HepG2 (cell line): ENCODE data around the gene LSM11. TPM values are rescaled to one million over a fixed set of nuclear protein-coding genes. Genes with fewer than 3 reads are reported as not detected.

Experiments used
- ARID5B ChIP-seq: IDR thresholded peaks from 2 replicates; pipeline ENCODE4 v1.4.0; 2020; ENCODE audit warnings: mild to moderate bottlenecking, missing genetic modification reagents
- ARNT2 ChIP-seq: sonication (generic); formaldehyde crosslinking; IDR thresholded peaks from 2 replicates; pipeline ENCODE4 v1.8.0; 2022; ENCODE audit warnings: mild to moderate bottlenecking, low read depth, missing genetic modification reagents, moderate library complexity
- ATF7-NPFF ChIP-seq: sonication (generic); formaldehyde crosslinking; IDR thresholded peaks from 2 replicates; pipeline ENCODE4 v1.8.1; 2023; ENCODE audit warnings: mild to moderate bottlenecking, low read depth, missing genetic modification reagents, moderate library complexity
- FOXA1 ChIP-seq, 2 experiments: fragments of 450-650 bp in 1 of 2; sonication (generic) in 1 of 2; formaldehyde crosslinking in 1 of 2; IDR thresholded peaks; 2 replicates each; pipeline versions ENCODE4 v1.4.0 to v1.6.1; 2016 to 2020; ENCODE audit warnings: missing genetic modification reagents in 1 of 2
- HHEX ChIP-seq: IDR thresholded peaks from 2 replicates; pipeline ENCODE4 v1.6.1; 2016; ENCODE audit warnings: control low read depth
- PRDM10 ChIP-seq: sonication (generic); formaldehyde crosslinking; IDR thresholded peaks from 2 replicates; pipeline ENCODE4 v1.4.0; 2020; ENCODE audit warnings: low read depth, missing genetic modification reagents
- PTBP1 ChIP-seq: fragments of 200-400 bp; formaldehyde crosslinking; IDR thresholded peaks from 2 replicates; pipeline ENCODE4 v1.6.1; 2018; ENCODE audit warnings: low read length, low read depth; ENCODE audit not compliant: poor library complexity, severe bottlenecking
- SIN3B ChIP-seq: fragments of 150-350 bp; IDR thresholded peaks from 2 replicates; pipeline ENCODE4 v1.6.1; 2014; ENCODE audit warnings: low read length
- SMAD3 ChIP-seq: sonication (generic); formaldehyde crosslinking; IDR thresholded peaks from 2 replicates; pipeline ENCODE4 v1.4.0; 2020; ENCODE audit warnings: missing genetic modification reagents
- ZNF160 ChIP-seq: sonication (generic); formaldehyde crosslinking; IDR thresholded peaks from 2 replicates; pipeline ENCODE4 v1.8.0; 2022; ENCODE audit warnings: mild to moderate bottlenecking, inconsistent platforms, missing genetic modification reagents
- ZNF225 ChIP-seq: sonication (generic); formaldehyde crosslinking; IDR thresholded peaks from 2 replicates; pipeline ENCODE4 v1.4.0; 2020; ENCODE audit warnings: mild to moderate bottlenecking, missing genetic modification reagents
- ZNF251 ChIP-seq: sonication (generic); formaldehyde crosslinking; IDR thresholded peaks from 2 replicates; pipeline ENCODE4 v1.9.0; 2021; ENCODE audit warnings: mild to moderate bottlenecking, missing genetic modification reagents
- ZNF331 ChIP-seq: sonication (generic); formaldehyde crosslinking; IDR thresholded peaks from 2 replicates; pipeline ENCODE4 v1.4.0; 2020; ENCODE audit warnings: missing genetic modification reagents
- polyA plus RNA-seq, 8 experiments: library from polyadenylated mRNA; depleted of rRNA in 3 of 8; stranded (reverse) in 7 of 8; unstranded in 1 of 8; fragments of >200 nt; fragmentation: Illumina TruSeq in 4 of 8; extraction: Trizol in 4 of 8; gene quantifications; 2 replicates each; pipeline versions ENCODE4 v1.2.1 to v1.2.3, GENCODE V29; 2011 to 2016; ENCODE audit warnings: low read depth in 4 of 8, missing spikeins in 1 of 8, mixed read lengths in 1 of 8; ENCODE audit not compliant: insufficient read depth in 1 of 8
- total RNA-seq, 5 experiments: library from RNA; depleted of rRNA; stranded (reverse); fragments of >200 nt; fragmentation: Illumina TruSeq; extraction: Trizol; gene quantifications; 2 replicates each; pipeline ENCODE4 v1.2.3, GENCODE V29; 2016; ENCODE audit warnings: low read depth in 1 of 5
- TF ChIP-seq, protein P1 (sequence below), 2 experiments: sonication (generic) in 1 of 2; formaldehyde crosslinking in 1 of 2; IDR thresholded peaks; 2 replicates each; pipeline versions ENCODE4 v1.4.0 to v1.6.1; 2018 to 2020; ENCODE audit warnings: missing genetic modification reagents in 2 of 2, borderline replicate concordance in 1 of 2, low read depth in 1 of 2, mild to moderate bottlenecking in 1 of 2, missing biosample characterization in 1 of 2

LSM11 gene
- total and polyA plus RNA-seq, 2 of the 13 experiments (the other 11 are each of a cell fraction or from before 2014, with no cell fraction given) = 4.5 to 7.2 TPM

GRCh38 chr5:157731272-157732129 is 12.0 kb upstream of the LSM11 start, which contains the start of gene THG1L (continued):
- TF ChIP-seq ARID5B (0 out of 2 replicates have a peak, but pooled peaks have one; percentile 25), HHEX (CRISPR knock-in tag) (no peak), ZNF225 (CRISPR knock-in tag) (peak; percentile 89; the same call in 1 of the 2 replicates), ATF7-NPFF (CRISPR knock-in tag) (peak; percentile 65), ZNF251 (CRISPR knock-in tag) (no peak), PRDM10 (CRISPR knock-in tag) (no peak), ZNF160 (CRISPR knock-in tag) (no peak), ZNF331 (CRISPR knock-in tag) (peak; percentile 40; the same call in 1 of the 2 replicates), SIN3B (no peak), PTBP1 (no peak), FOXA1 (IDR thresholded peaks at IDR 0.05) (no peak), FOXA1 (CRISPR knock-in tag; IDR thresholded peaks at IDR 0.05) (no peak), ARNT2 (CRISPR knock-in tag) (peak; percentile 90), SMAD3 (CRISPR knock-in tag) (no peak; the same call in 1 of the 2 replicates)
- TF ChIP-seq, protein P1, sequence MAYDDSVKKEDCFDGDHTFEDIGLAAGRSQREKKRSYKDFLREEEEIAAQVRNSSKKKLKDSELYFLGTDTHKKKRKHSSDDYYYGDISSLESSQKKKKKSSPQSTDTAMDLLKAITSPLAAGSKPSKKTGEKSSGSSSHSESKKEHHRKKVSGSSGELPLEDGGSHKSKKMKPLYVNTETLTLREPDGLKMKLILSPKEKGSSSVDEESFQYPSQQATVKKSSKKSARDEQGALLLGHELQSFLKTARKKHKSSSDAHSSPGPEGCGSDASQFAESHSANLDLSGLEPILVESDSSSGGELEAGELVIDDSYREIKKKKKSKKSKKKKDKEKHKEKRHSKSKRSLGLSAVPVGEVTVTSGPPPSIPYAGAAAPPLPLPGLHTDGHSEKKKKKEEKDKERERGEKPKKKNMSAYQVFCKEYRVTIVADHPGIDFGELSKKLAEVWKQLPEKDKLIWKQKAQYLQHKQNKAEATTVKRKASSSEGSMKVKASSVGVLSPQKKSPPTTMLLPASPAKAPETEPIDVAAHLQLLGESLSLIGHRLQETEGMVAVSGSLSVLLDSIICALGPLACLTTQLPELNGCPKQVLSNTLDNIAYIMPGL (CRISPR knock-in tag; IDR thresholded peaks at IDR 0.05; ENCODE audit: borderline replicate concordance in 1 of 2, low read depth in 1 of 2) = peak; percentile 21 to 49; a peak in 2 of 4 replicates
